Uterus (tissue), 4 donors: Measurements from ENCODE around the gene PCDHGB1. TPM values are rescaled to one million over a fixed set of nuclear protein-coding genes. Genes with fewer than 3 reads are reported as not detected.
"Not testable (repeated sequence)": the region's sequence is repeated elsewhere in the genome, so short reads cannot be mapped to it uniquely, and the experiment has no call there.

Experiments used
- DNase-seq, 2 donors: peaks; one replicate each; pipeline ENCODE4 v3.0.0-alpha.2; 2019 to 2020
- H3K27ac ChIP-seq, 2 donors: fragments of 200-600 bp; sonication (generic); 1 replicate in 1 of 2; 2 replicates in 1 of 2; pipeline ENCODE4 v1.5.1; 2016 to 2018
- H3K27me3 ChIP-seq, 2 donors: fragments of 200-600 bp; sonication (generic); one replicate each; pipeline ENCODE4 v1.5.1; 2018 to 2019; ENCODE audit warnings: control low read depth in 1 of 2
- H3K36me3 ChIP-seq, 2 donors: fragments of 200-600 bp; sonication (generic); one replicate each; pipeline ENCODE4 v1.5.1; 2019; ENCODE audit warnings: control low read depth in 1 of 2
- H3K4me1 ChIP-seq, 2 donors: fragments of 200-600 bp; sonication (generic); one replicate each; pipeline ENCODE4 v1.5.1; 2018 to 2019; ENCODE audit warnings: control low read depth in 1 of 2
- H3K4me3 ChIP-seq, 2 donors: fragments of 200-600 bp; sonication (generic); 1 replicate in 1 of 2; 2 replicates in 1 of 2; pipeline ENCODE4 v1.5.1; 2018 to 2019; ENCODE audit warnings: mild to moderate bottlenecking in 1 of 2
- H3K9me3 ChIP-seq, 2 donors: fragments of 200-600 bp; sonication (generic); one replicate each; pipeline ENCODE4 v1.5.1; 2019; ENCODE audit warnings: control low read depth in 1 of 2
- POLR2A ChIP-seq, 2 donors: fragments of 450-650 bp; IDR thresholded peaks; one replicate each; pipeline ENCODE4 v1.6.1; 2016; ENCODE audit warnings: antibody characterized with exemption in 2 of 2, mild to moderate bottlenecking in 1 of 2, moderate library complexity in 1 of 2
- intact Hi-C: fragments of 100-400 bp; cut with DNase I; formaldehyde crosslinking; loops from one replicate; pipeline ENCODE4 v1.15.1; 2023; ENCODE audit warnings: low total_unique reads
- total RNA-seq, 4 donors: library from RNA; depleted of rRNA in 3 of 4; stranded (reverse); fragments of >200 nt in 3 of 4; gene quantifications; one replicate each; pipeline versions ENCODE4 v1.1.0 to v1.2.4, GENCODE V29; 2014 to 2023
- TF ChIP-seq, protein P1 (sequence below), 4 experiments: fragments of 200-600 bp in 2 of 4; fragments of 450-650 bp in 2 of 4; sonication (generic) in 2 of 4; IDR thresholded peaks; one replicate each; pipeline ENCODE4 v1.5.1; 2016 to 2019; ENCODE audit warnings: antibody characterized with exemption in 4 of 4, mild to moderate bottlenecking in 2 of 4, moderate library complexity in 1 of 4
- donor health status: DM: yes; HTN: yes; CAD: no.

Gene PCDHGB1
- total RNA-seq, 4 donors from 2014 or later, result 4.4 to 7.4 (median 6.9) TPM; not detected in 1

DNA sequence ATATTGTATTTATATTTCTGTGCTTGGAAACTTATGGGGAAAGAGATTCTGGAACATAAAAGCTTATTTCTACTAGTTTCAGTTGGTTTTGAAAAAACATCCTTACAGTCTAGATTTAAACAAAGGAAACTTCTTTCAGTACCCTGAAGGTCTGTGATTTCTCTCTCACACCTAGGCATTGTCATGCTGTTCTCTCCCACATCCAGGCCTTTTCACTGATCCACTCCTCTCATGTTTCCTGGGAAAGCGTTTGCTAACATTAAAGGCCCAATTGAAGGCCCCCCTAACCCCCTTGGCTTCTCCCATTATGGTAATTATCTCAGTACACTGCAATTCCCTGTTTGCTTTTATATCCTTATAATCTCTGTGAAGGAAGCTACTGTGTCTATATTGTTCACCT is 7.1 kb upstream of the PCDHGB1 start:
- Histone ChIP-seq H3K4me3 (no peak overlapping the region), H3K9me3 (peaks cover 3 to 61% of the 10 kb centered on the region in 2 donors), H3K36me3 (no peaks in the 10 kb centered on the region), H3K27me3 (no peaks in the 10 kb centered on the region), H3K4me1 (no peaks in the 10 kb centered on the region), H3K27ac (no peak overlapping the region)
- no peak for DNase-seq
- intact Hi-C loops, result no loop called here
- TF ChIP-seq POLR2A (IDR thresholded peaks at IDR 0.05), result no peak
- TF ChIP-seq, protein P1, sequence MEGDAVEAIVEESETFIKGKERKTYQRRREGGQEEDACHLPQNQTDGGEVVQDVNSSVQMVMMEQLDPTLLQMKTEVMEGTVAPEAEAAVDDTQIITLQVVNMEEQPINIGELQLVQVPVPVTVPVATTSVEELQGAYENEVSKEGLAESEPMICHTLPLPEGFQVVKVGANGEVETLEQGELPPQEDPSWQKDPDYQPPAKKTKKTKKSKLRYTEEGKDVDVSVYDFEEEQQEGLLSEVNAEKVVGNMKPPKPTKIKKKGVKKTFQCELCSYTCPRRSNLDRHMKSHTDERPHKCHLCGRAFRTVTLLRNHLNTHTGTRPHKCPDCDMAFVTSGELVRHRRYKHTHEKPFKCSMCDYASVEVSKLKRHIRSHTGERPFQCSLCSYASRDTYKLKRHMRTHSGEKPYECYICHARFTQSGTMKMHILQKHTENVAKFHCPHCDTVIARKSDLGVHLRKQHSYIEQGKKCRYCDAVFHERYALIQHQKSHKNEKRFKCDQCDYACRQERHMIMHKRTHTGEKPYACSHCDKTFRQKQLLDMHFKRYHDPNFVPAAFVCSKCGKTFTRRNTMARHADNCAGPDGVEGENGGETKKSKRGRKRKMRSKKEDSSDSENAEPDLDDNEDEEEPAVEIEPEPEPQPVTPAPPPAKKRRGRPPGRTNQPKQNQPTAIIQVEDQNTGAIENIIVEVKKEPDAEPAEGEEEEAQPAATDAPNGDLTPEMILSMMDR (IDR thresholded peaks at IDR 0.05), result no peak

DNA sequence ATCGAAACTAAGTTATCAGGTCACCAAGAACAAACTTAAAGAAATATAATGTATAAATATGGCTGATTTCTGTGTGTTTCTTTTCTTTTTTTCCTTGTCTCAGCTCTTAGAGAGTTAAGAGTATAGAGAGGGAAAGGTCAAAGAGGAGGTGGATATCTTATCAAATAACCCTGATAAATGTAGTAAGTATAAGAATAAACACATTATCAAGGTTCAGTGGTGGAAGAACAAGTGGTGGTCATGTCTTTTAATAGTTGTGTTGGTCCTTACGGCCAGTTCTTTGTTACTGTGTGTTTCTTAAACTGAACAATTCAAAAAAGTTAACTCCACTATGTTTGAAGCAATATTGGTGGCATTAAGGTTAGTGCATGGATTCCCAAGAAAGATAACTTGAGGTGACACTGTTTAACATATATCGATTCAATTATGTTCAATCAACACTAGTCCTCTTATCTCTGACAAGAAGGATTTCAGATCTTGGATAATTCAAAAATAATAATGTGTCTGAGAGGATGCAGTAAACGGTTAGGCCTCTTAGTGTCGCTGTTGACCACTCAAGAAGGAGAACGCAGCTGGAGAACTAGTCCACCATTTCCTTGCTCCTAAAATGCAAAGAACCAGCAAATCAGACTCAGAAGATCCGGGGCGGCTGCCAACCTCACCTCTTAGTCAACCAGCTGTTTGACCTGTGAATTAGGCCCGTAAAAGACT is 6.5 kb upstream of the PCDHGB1 start, which contains the start of gene PCDHGA3:
Gene PCDHGA3, plus strand, starts transcription at position 588 of the 711 bp plus-strand sequence. CDS start 205 bp downstream, outside the sequence.
- no peaks in the 10 kb centered on the region for H3K4me1 ChIP-seq
- no peaks in the 10 kb centered on the region for H3K27me3 ChIP-seq
- H3K4me3 ChIP-seq, result peak within 1 kb of the TSS in 1 of 2 donors; percentile 5
- DNase-seq, result no peak
- TF ChIP-seq, protein P1 (IDR thresholded peaks at IDR 0.05), result no peak
- TF ChIP-seq POLR2A (IDR thresholded peaks at IDR 0.05), result no peak
- no peak within 1 kb of the TSS for H3K27ac ChIP-seq
- H3K9me3 ChIP-seq, result peaks cover 3 to 58% of the 10 kb centered on the region in 2 donors
- intact Hi-C loops, result no loop called here
- H3K36me3 ChIP-seq, result no peaks in the 10 kb centered on the region

DNA sequence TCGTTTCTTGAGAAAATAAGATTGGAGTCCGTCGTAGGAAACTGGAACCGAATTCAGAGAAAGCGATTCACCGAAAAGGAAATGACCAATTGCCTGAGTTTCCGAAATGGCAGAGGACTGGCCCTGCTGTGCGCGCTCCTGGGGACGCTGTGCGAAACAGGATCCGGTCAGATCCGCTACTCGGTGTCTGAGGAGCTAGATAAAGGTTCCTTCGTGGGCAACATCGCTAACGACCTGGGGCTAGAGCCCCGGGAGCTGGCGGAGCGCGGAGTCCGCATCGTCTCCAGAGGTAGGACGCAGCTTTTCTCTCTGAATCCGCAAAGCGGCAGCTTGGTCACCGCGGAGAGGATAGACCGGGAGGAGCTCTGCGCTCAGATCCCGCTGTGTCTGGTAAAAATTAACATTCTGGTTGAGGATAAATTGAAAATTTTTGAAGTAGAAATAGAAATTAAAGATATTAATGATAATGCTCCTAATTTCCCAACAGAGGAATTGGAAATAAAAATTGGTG is 5.9 kb upstream of the PCDHGB1 start:
- TF ChIP-seq, protein P1 (IDR thresholded peaks at IDR 0.05), result no peak
- no peak for TF ChIP-seq POLR2A (IDR thresholded peaks at IDR 0.05)
- Histone ChIP-seq H3K9me3 (peaks cover 3 to 52% of the 10 kb centered on the region in 2 donors), H3K4me3 (peak overlapping the region in 1 of 2 donors; percentile 5), H3K4me1 (no peaks in the 10 kb centered on the region), H3K27ac (no peak overlapping the region), H3K27me3 (no peaks in the 10 kb centered on the region), H3K36me3 (no peaks in the 10 kb centered on the region)
- intact Hi-C loops, result no loop called here
- no peak for DNase-seq

DNA sequence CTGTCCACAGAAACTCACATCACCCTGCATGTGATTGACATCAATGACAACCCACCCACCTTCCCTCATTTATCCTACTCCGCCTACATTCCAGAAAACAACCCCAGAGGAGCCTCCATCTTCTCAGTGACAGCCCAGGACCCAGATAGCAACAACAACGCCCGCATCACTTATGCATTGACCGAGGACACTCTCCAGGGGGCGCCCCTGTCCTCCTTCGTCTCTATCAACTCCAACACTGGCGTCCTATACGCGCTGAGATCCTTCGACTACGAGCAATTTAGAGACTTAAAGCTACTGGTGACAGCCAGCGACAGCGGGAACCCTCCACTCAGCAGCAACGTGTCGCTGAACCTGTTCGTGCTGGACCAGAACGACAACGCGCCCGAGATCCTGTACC is 4.6 kb upstream of the PCDHGB1 start:
- TF ChIP-seq, protein P1 (IDR thresholded peaks at IDR 0.05), result no peak
- no peak for TF ChIP-seq POLR2A (IDR thresholded peaks at IDR 0.05)
- intact Hi-C loops, result no loop called here
- Histone ChIP-seq H3K27ac (no peak overlapping the region), H3K9me3 (peaks cover 3 to 44% of the 10 kb centered on the region in 2 donors), H3K4me3 (no peak overlapping the region), H3K4me1 (no peaks in the 10 kb centered on the region), H3K36me3 (no peaks in the 10 kb centered on the region), H3K27me3 (no peaks in the 10 kb centered on the region)
- DNase-seq, result no peak

DNA sequence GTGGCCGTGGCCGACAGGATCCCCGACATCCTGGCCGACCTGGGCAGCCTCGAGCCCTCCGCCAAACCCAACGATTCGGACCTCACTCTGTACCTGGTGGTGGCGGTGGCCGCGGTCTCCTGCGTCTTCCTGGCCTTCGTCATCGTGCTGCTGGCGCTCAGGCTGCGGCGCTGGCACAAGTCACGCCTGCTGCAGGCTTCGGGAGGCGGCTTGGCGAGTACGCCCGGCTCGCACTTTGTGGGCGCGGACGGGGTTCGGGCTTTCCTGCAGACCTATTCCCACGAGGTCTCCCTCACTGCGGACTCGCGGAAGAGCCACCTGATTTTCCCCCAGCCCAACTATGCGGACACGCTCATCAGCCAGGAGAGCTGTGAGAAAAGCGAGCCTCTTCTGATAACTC is 3.9 kb upstream of the PCDHGB1 start:
- H3K4me1 ChIP-seq, H3K27me3 ChIP-seq, H3K4me3 ChIP-seq, H3K27ac ChIP-seq, H3K36me3 ChIP-seq, intact Hi-C loops, DNase-seq: not testable (repeated sequence)
- H3K9me3 ChIP-seq, result peaks cover 3 to 47% of the 10 kb centered on the region in 2 donors
